WERI-Rb-1 (cell line): ENCODE measurements around the gene TOX4.

Source experiments
- DNase-seq: peaks from one replicate; pipeline ENCODE4 v3.0.0-alpha.2; 2020
- H3K27ac ChIP-seq: fragments of 250-450 bp; sonication (Bioruptor Pico); 2 replicates; pipeline ENCODE4 v1.5.1; 2020; ENCODE audit warnings: mild to moderate bottlenecking, moderate library complexity
- H3K27me3 ChIP-seq: fragments of 250-450 bp; sonication (Bioruptor Pico); 2 replicates; pipeline ENCODE4 v1.5.1; 2021; ENCODE audit warnings: mild to moderate bottlenecking, low read depth, moderate library complexity; ENCODE audit not compliant: insufficient read depth, severe bottlenecking
- H3K36me3 ChIP-seq: fragments of 250-450 bp; sonication (Bioruptor Pico); 2 replicates; pipeline ENCODE4 v1.5.1; 2020; ENCODE audit warnings: mild to moderate bottlenecking, moderate library complexity
- H3K4me3 ChIP-seq: 2 replicates; pipeline ENCODE4 v1.5.1; 2011; ENCODE audit warnings: low read depth, mild to moderate bottlenecking, control low read depth, low read length
- H3K9me3 ChIP-seq: fragments of 250-450 bp; sonication (Bioruptor Pico); 2 replicates; pipeline ENCODE4 v1.5.1; 2021; ENCODE audit warnings: mild to moderate bottlenecking, moderate library complexity; ENCODE audit not compliant: severe bottlenecking
- CTCF ChIP-seq: IDR thresholded peaks from 2 replicates; pipeline ENCODE4 v1.5.1; 2011; ENCODE audit warnings: low read depth, mild to moderate bottlenecking, control low read depth, inconsistent platforms, low read length

Gene TOX4

GRCh38 chr14:21525962-21526671 is 49.1 kb downstream of the TOX4 start, which contains the start of gene SALL2:
SALL2 (minus strand) TSS chr14:21526346; CDS start chr14:21526127, 219 bp downstream.
- H3K27ac ChIP-seq, result peak within 1 kb of the TSS; percentile 97
- no peak for TF ChIP-seq CTCF
- H3K36me3 ChIP-seq, result peaks cover 41% of the 10 kb centered on the region
- DNase-seq, result peak; percentile 97
- no peaks in the 10 kb centered on the region for H3K27me3 ChIP-seq
- peak within 1 kb of the TSS; percentile 83 for H3K4me3 ChIP-seq
- H3K9me3 ChIP-seq, result no peaks in the 10 kb centered on the region

- peak; percentile 71 for DNase-seq
- no peaks in the 10 kb centered on the region for H3K9me3 ChIP-seq
- H3K36me3 ChIP-seq, result peaks cover 35% of the 10 kb centered on the region
Measured at GRCh38 chr14:21526672-21527317, 49.8 kb downstream of the TOX4 start.

GRCh38 chr14:21527318-21527679 is 50.3 kb downstream of the TOX4 start:
- no peak for TF ChIP-seq CTCF
- Histone ChIP-seq H3K27ac (peak overlapping the region; percentile 97), H3K4me3 (peak overlapping the region; percentile 83), H3K36me3 (peaks cover 29% of the 10 kb centered on the region), H3K9me3 (no peaks in the 10 kb centered on the region), H3K27me3 (no peaks in the 10 kb centered on the region)
- DNase-seq, result no peak

More at GRCh38 chr14:21526672-21527317, 49.8 kb downstream of the TOX4 start:
- H3K27ac ChIP-seq, result peak overlapping the region; percentile 97
- no peaks in the 10 kb centered on the region for H3K27me3 ChIP-seq
- TF ChIP-seq CTCF, result no peak
- peak overlapping the region; percentile 83 for H3K4me3 ChIP-seq

- DNase-seq, result no peak
- peak overlapping the region; percentile 13 for H3K27ac ChIP-seq
Measured at GRCh38 chr14:21528381-21529348, 51.7 kb downstream of the TOX4 start.

GRCh38 chr14:21529515-21529914 is 52.5 kb downstream of the TOX4 start:
- no peak overlapping the region for H3K27ac ChIP-seq
- H3K27me3 ChIP-seq, result no peaks in the 10 kb centered on the region
- H3K36me3 ChIP-seq, result peaks cover 7% of the 10 kb centered on the region
- no peaks in the 10 kb centered on the region for H3K9me3 ChIP-seq
- no peak overlapping the region for H3K4me3 ChIP-seq
- DNase-seq, result no peak
- TF ChIP-seq CTCF, result no peak

More at GRCh38 chr14:21528381-21529348, 51.7 kb downstream of the TOX4 start:
- Histone ChIP-seq H3K36me3 (peaks cover 16% of the 10 kb centered on the region), H3K27me3 (no peaks in the 10 kb centered on the region), H3K9me3 (no peaks in the 10 kb centered on the region), H3K4me3 (no peak overlapping the region)
- no peak for TF ChIP-seq CTCF
